Chondrocyte (in vitro differentiated cells): Measurements from ENCODE around the gene FAM180A. TPM values are rescaled to one million over a fixed set of nuclear protein-coding genes. Genes with fewer than 3 reads are reported as not detected.

Experiments
- DNase-seq: peaks from one replicate; pipeline ENCODE4 v3.0.0; 2021; ENCODE audit warnings: mixed read lengths, low spot score
- H3K27ac Mint-ChIP-seq: one replicate; pipeline ENCODE4 v1.8.0; 2021; ENCODE audit warnings: mild to moderate bottlenecking, moderate library complexity, mixed read lengths; ENCODE audit not compliant: unreplicated experiment
- H3K27me3 Mint-ChIP-seq: 2 replicates; pipeline ENCODE4 v1.8.0; 2021; ENCODE audit warnings: low read depth, mixed read lengths
- H3K36me3 Mint-ChIP-seq: 2 replicates; pipeline ENCODE4 v1.8.0; 2021; ENCODE audit warnings: low read depth, mixed read lengths
- H3K4me1 Mint-ChIP-seq: 2 replicates; pipeline ENCODE4 v1.8.0; 2021; ENCODE audit warnings: low read depth, mild to moderate bottlenecking, mixed read lengths
- H3K4me3 Mint-ChIP-seq: one replicate; pipeline ENCODE4 v1.8.0; 2021; ENCODE audit warnings: mild to moderate bottlenecking, moderate library complexity, mixed read lengths; ENCODE audit not compliant: unreplicated experiment
- H3K9me3 Mint-ChIP-seq: 2 replicates; pipeline ENCODE4 v1.8.0; 2021; ENCODE audit warnings: low read depth, mixed read lengths
- total RNA-seq: library from RNA; stranded (reverse); gene quantifications from 3 replicates; pipeline ENCODE4 v1.2.1, GENCODE V29; 2021
- TF ChIP-seq, protein P1 (sequence below): fragments of 200-600 bp; sonication (generic); IDR thresholded peaks from 2 replicates; pipeline ENCODE4 v1.5.0; 2021; ENCODE audit warnings: antibody characterized with exemption, mild to moderate bottlenecking, moderate library complexity

Gene FAM180A
- total RNA-seq, 1 donor from 2014 or later: 0.27 TPM

DNA sequence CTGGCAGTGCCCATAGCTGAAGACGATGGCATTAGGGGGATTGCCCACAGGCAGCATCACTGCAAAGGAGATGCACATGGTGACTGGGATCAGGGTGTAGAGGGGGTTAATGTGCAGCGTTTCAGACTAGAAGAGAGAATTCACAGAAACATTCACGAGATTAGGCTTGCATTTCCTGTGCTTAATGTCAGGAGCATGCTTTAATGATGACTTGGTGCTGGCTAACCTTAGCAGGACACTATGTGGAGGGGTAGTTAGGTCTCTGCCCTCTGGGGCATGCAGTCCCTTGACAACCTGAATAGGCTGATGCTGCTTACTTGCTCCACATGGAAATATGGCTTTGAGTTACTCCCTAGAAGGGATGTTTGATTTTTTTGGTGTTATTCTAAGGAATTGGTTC, 64.5 kb downstream of the FAM180A start:
- DNase-seq: no peak
- Mint-ChIP-seq H3K4me3 (no peak overlapping the region), H3K27ac (no peak overlapping the region), H3K36me3 (peaks cover 3% of the 10 kb centered on the region), H3K27me3 (no peaks in the 10 kb centered on the region), H3K4me1 (peaks cover 34% of the 10 kb centered on the region), H3K9me3 (no peaks in the 10 kb centered on the region)
- TF ChIP-seq, protein P1, sequence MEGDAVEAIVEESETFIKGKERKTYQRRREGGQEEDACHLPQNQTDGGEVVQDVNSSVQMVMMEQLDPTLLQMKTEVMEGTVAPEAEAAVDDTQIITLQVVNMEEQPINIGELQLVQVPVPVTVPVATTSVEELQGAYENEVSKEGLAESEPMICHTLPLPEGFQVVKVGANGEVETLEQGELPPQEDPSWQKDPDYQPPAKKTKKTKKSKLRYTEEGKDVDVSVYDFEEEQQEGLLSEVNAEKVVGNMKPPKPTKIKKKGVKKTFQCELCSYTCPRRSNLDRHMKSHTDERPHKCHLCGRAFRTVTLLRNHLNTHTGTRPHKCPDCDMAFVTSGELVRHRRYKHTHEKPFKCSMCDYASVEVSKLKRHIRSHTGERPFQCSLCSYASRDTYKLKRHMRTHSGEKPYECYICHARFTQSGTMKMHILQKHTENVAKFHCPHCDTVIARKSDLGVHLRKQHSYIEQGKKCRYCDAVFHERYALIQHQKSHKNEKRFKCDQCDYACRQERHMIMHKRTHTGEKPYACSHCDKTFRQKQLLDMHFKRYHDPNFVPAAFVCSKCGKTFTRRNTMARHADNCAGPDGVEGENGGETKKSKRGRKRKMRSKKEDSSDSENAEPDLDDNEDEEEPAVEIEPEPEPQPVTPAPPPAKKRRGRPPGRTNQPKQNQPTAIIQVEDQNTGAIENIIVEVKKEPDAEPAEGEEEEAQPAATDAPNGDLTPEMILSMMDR: no peak

DNA sequence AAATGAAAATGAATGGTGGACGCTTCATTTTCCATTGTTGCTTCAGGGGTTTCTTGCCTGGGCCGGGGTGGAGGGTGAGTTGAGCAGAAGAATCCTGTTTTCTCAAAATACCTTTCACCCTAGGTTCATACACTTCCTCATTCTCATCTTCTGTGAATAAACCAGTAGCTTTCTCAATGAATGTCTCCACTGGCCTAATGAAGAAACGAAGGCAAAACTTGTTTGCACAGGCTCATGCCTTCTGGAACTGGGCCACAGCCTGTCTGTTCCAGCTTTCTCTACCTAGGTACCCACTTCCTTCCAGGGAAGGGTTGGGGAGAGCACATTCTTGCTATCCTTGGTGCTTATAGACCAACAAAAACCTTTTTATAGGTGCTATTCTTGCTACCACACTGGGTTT, 65.0 kb downstream of the FAM180A start:
- no peak for DNase-seq
- TF ChIP-seq, protein P1: no peak
- Mint-ChIP-seq H3K27ac (no peak overlapping the region), H3K4me1 (peaks cover 39% of the 10 kb centered on the region), H3K36me3 (peaks cover 3% of the 10 kb centered on the region), H3K4me3 (no peak overlapping the region), H3K27me3 (no peaks in the 10 kb centered on the region), H3K9me3 (no peaks in the 10 kb centered on the region)

DNA sequence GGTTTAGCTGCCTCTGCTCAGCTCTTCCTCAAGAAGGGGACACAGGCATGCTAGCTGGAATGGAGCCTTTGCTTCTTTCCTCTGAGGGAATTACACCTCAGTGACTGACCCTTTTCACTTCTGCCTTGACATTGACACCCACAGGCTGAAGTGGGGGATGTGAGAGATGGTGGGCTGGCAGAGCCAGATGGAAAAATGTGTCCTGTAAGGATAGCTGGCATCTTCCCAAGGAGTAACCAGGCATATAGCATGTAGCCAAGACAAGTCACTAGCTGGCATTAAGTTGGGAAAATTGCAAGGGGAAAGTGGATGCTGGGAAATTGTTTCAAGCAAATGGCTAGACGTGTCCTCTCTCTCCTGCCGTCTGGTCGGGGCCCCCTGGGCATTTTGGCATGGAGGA, 66.4 kb downstream of the FAM180A start:
- Mint-ChIP-seq H3K36me3 (peaks cover 5% of the 10 kb centered on the region), H3K9me3 (no peaks in the 10 kb centered on the region), H3K4me3 (no peak overlapping the region), H3K27me3 (no peaks in the 10 kb centered on the region), H3K27ac (peak overlapping the region; percentile 4), H3K4me1 (peaks cover 54% of the 10 kb centered on the region)
- DNase-seq: no peak
- TF ChIP-seq, protein P1: no peak

DNA sequence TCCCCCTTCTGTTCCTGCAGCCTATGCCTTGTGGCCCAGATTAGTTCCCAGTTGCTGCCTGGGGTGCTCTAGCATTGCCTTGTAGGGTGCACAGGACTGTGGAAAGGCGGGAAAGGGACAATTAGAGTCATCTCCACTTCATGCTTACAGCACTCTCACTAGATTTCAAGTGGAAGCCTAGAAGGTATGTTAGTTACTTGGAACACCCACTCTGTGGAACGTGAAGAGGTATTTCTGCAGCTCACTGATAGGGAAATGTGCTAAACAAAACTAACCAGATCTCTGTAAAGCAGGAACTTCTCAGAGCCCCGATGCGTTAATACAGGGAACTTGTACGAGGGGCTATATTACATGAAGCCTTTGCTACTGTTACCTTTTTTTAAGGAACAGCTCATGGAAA, 66.9 kb downstream of the FAM180A start:
- Mint-ChIP-seq H3K36me3 (peaks cover 5% of the 10 kb centered on the region), H3K27ac (no peak overlapping the region)

More for the DNA sequence above, 66.9 kb downstream of the FAM180A start:
- no peaks in the 10 kb centered on the region for H3K9me3 Mint-ChIP-seq
- no peak overlapping the region for H3K4me3 Mint-ChIP-seq
- TF ChIP-seq, protein P1: no peak
- H3K4me1 Mint-ChIP-seq: peaks cover 55% of the 10 kb centered on the region
- H3K27me3 Mint-ChIP-seq: no peaks in the 10 kb centered on the region
- no peak for DNase-seq

Other genes with a start within 250 kb of the FAM180A start
- gene CNOT4, start 238.7 kb downstream of the FAM180A start, total RNA-seq: 16.6 to 25.4 TPM (median 17.8 TPM) in 3 replicates
- 27.0 to 42.1 TPM (median 27.5 TPM) in 3 replicates for gene NUP205, start 190.9 kb downstream of the FAM180A start, total RNA-seq
- 34.7 to 53.0 TPM (median 36.7 TPM) in 3 replicates for gene STMP1, start 86.3 kb downstream of the FAM180A start, total RNA-seq
- gene SLC13A4, start 20.6 kb downstream of the FAM180A start, total RNA-seq: not detected in 3 replicates
- gene MTPN, start 228.5 kb upstream of the FAM180A start, total RNA-seq: 134 to 148 TPM (median 142 TPM) in 3 replicates